Thoracic aorta (tissue), 2 donors: ENCODE results near the gene NOS1AP. TPM values are rescaled to one million over a fixed set of nuclear protein-coding genes. Genes with fewer than 3 reads are reported as not detected.

Experiments used
- ATAC-seq: fragments of 150-250 bp; one replicate; pipeline ENCODE4 v1.8.0; 2017; ENCODE audit warnings: low read depth; ENCODE audit not compliant: insufficient number of reproducible peaks, low FRiP score
- DNase-seq: peaks from one replicate; pipeline ENCODE4 v3.0.0-alpha.2; 2020; ENCODE audit warnings: low spot score
- H3K27ac ChIP-seq, 2 donors: fragments of 200-600 bp; sonication (generic); 1 replicate in 1 of 2; 2 replicates in 1 of 2; pipeline ENCODE4 v1.5.1; 2016; ENCODE audit warnings: mild to moderate bottlenecking in 2 of 2, moderate library complexity in 2 of 2
- H3K27me3 ChIP-seq: fragments of 200-600 bp; sonication (generic); replicated peaks from 2 replicates; pipeline ENCODE4 v1.6.0; 2016; ENCODE audit warnings: mild to moderate bottlenecking; ENCODE audit not compliant: insufficient read depth
- H3K36me3 ChIP-seq: fragments of 200-600 bp; sonication (generic); one replicate; pipeline ENCODE4 v1.5.1; 2016
- H3K4me1 ChIP-seq, 2 donors: fragments of 200-600 bp; sonication (generic); 1 replicate in 1 of 2; 2 replicates in 1 of 2; pipeline versions ENCODE4 v1.5.1 to v1.6.0; 2016; ENCODE audit warnings: low read depth in 2 of 2, mild to moderate bottlenecking in 1 of 2; ENCODE audit not compliant: control insufficient read depth in 1 of 2
- H3K4me3 ChIP-seq: fragments of 200-600 bp; sonication (generic); 2 replicates; pipeline ENCODE4 v1.5.1; 2016; ENCODE audit warnings: mild to moderate bottlenecking
- H3K9me3 ChIP-seq: fragments of 200-600 bp; sonication (generic); 2 replicates; pipeline ENCODE4 v1.5.1; 2016
- total RNA-seq, 2 donors: library from RNA; depleted of rRNA; stranded (reverse); fragments of >200 nt; gene quantifications; one replicate each; pipeline versions ENCODE4 v1.1.0 to v1.2.3, GENCODE V29; 2016
- TF ChIP-seq, protein P1 (sequence below): fragments of 200-600 bp; sonication (generic); IDR thresholded peaks from one replicate; pipeline ENCODE4 v1.5.1; 2019; ENCODE audit warnings: antibody characterized with exemption

Gene NOS1AP
- total RNA-seq, 2 donors from 2014 or later = 6.3 to 12.2 TPM

DNA sequence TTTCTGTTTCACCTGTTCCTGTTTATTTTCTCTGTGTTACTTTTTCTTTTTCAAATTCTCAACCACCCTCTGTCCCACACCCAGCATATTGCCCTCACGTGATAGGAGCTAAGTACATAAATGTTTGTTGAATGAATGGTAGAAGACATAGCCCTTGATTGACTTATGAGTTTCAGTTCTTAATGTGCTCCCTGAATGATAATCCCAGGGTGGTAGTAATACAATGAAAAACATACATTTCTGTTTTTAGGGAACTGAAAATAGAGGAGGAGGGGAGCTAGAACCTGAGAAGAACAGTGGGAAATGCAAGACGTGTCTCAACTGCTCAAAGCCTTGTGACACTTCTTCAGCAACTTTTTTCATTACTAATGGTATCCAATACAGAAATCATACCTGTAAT, 160.1 kb downstream of the NOS1AP start:
- H3K9me3 ChIP-seq = no peaks in the 10 kb centered on the region
- DNase-seq = no peak
- peaks cover 0 to 5% of the 10 kb centered on the region in 2 donors for H3K4me1 ChIP-seq
- H3K4me3 ChIP-seq = no peak overlapping the region
- ATAC-seq = no peak
- TF ChIP-seq, protein P1, sequence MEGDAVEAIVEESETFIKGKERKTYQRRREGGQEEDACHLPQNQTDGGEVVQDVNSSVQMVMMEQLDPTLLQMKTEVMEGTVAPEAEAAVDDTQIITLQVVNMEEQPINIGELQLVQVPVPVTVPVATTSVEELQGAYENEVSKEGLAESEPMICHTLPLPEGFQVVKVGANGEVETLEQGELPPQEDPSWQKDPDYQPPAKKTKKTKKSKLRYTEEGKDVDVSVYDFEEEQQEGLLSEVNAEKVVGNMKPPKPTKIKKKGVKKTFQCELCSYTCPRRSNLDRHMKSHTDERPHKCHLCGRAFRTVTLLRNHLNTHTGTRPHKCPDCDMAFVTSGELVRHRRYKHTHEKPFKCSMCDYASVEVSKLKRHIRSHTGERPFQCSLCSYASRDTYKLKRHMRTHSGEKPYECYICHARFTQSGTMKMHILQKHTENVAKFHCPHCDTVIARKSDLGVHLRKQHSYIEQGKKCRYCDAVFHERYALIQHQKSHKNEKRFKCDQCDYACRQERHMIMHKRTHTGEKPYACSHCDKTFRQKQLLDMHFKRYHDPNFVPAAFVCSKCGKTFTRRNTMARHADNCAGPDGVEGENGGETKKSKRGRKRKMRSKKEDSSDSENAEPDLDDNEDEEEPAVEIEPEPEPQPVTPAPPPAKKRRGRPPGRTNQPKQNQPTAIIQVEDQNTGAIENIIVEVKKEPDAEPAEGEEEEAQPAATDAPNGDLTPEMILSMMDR = no peak
- no peaks in the 10 kb centered on the region for H3K36me3 ChIP-seq
- H3K27ac ChIP-seq = no peak overlapping the region
- H3K27me3 ChIP-seq = no peaks in the 10 kb centered on the region

DNA sequence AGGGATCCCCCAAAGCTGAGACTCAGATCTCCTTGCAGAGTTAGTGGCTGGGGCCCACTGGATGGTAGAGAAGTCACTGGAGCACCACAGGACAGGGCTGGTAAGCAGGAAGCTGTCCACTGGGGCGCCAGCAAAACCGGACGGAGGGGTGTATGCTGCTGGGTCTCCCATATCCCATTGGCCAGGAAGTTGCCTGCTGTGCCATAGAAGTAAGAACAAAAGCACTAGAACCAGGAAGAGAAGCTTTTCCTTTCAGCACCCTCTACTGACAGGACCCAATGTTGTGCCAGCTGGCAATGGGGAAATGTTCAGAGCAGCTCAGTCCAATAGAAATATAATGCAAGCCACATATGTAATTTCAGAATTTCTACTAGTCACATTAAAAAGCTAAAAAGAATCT, 160.6 kb downstream of the NOS1AP start:
- DNase-seq (no peak), ATAC-seq (no peak)
- H3K27ac ChIP-seq = no peak overlapping the region
- no peaks in the 10 kb centered on the region for H3K27me3 ChIP-seq
- no peaks in the 10 kb centered on the region for H3K36me3 ChIP-seq
- TF ChIP-seq, protein P1 = no peak
- no peaks in the 10 kb centered on the region for H3K9me3 ChIP-seq
- no peak overlapping the region for H3K4me3 ChIP-seq
- H3K4me1 ChIP-seq = peaks cover 0 to 5% of the 10 kb centered on the region in 2 donors

DNA sequence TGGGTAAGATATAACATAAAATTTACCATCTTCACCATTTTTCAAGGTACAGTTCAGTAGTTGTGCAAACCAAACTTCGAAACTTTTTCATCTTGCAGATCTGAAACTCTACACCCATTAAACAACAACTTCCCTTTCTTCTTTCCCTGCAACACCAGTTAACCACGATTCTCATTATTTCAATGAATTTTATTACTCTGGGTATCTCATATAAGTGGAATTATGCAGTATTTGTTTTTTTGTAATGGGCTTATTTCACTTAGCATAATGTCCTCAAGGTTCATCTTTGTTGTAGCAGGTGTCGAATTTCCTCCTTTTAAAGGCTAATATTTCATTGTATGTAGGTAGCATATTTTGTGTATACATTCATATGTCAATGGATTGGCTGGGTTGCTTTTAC, 161.0 kb downstream of the NOS1AP start:
- no peak overlapping the region for H3K27ac ChIP-seq
- H3K4me3 ChIP-seq = no peak overlapping the region
- no peaks in the 10 kb centered on the region for H3K9me3 ChIP-seq
- TF ChIP-seq, protein P1 = no peak
- ATAC-seq = no peak
- peaks cover 0 to 5% of the 10 kb centered on the region in 2 donors for H3K4me1 ChIP-seq
- H3K36me3 ChIP-seq = no peaks in the 10 kb centered on the region
- no peak for DNase-seq
- no peaks in the 10 kb centered on the region for H3K27me3 ChIP-seq

DNA sequence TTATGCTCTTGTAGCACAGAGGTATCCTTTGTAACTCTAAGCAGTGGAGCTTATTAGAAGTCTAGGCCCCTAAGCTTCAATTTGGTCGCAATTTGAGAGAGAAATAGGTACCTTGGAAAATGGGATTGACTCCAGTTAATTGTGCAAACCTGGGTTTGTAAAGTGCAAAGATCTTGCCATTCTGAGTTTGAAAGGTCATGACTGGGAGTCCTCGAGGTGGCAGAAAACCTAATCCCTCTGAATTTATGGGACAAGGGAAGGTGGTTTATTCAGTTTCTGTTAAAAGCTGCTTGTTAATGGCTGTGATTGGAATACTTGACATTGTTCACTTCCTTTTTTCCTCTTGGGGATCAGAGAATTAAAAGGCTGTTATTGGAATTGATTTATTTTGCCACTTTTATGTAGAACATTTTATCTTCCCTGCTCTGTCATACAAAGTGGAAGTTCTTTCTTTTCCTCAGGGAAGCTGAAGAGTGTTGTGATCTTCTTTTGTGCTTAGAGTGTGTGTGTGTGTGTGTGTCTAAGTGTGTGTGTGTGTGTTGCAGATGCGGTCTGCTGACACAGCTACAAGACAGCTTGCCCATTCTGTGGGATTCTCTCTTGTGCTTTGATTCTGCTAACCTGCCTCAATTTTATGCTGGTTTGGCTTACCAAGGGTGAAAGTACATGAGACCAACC, 162.7 kb downstream of the NOS1AP start:
- TF ChIP-seq, protein P1 = no peak

DNA sequence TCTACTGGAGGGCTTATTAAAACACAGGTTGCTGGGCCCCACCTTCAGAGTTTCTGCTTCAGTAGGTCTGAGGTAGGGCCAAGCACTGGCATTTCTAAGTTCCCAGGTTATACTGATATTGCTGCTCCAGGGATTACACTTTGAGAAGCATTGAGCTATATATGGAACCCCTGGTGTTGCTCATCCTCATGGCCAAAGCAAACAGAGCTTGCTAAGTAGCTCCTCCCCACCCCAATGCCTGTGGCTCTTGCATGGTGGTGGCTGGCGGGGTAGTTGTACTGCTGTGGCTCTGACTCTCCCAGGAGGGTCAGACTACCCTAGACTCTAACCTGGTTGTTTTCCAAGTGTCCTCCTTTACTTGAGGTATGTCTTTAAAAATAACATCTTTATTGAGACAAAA, 163.6 kb downstream of the NOS1AP start:
- Histone ChIP-seq H3K36me3 (no peaks in the 10 kb centered on the region), H3K4me3 (no peak overlapping the region), H3K9me3 (no peaks in the 10 kb centered on the region), H3K27ac (no peak overlapping the region), H3K4me1 (peaks cover 0 to 10% of the 10 kb centered on the region in 2 donors), H3K27me3 (no peaks in the 10 kb centered on the region)
- TF ChIP-seq, protein P1 = no peak
- ATAC-seq = no peak
- no peak for DNase-seq

More for the DNA sequence above, 162.7 kb downstream of the NOS1AP start:
- no peak for DNase-seq
- no peak overlapping the region for H3K27ac ChIP-seq
- no peak overlapping the region for H3K4me3 ChIP-seq
- no peaks in the 10 kb centered on the region for H3K27me3 ChIP-seq
- H3K36me3 ChIP-seq = no peaks in the 10 kb centered on the region
- H3K4me1 ChIP-seq = peaks cover 0 to 10% of the 10 kb centered on the region in 2 donors
- no peaks in the 10 kb centered on the region for H3K9me3 ChIP-seq
- ATAC-seq = no peak
